ENCODE data around the gene RPLP2.

RPLP2 gene

DNA sequence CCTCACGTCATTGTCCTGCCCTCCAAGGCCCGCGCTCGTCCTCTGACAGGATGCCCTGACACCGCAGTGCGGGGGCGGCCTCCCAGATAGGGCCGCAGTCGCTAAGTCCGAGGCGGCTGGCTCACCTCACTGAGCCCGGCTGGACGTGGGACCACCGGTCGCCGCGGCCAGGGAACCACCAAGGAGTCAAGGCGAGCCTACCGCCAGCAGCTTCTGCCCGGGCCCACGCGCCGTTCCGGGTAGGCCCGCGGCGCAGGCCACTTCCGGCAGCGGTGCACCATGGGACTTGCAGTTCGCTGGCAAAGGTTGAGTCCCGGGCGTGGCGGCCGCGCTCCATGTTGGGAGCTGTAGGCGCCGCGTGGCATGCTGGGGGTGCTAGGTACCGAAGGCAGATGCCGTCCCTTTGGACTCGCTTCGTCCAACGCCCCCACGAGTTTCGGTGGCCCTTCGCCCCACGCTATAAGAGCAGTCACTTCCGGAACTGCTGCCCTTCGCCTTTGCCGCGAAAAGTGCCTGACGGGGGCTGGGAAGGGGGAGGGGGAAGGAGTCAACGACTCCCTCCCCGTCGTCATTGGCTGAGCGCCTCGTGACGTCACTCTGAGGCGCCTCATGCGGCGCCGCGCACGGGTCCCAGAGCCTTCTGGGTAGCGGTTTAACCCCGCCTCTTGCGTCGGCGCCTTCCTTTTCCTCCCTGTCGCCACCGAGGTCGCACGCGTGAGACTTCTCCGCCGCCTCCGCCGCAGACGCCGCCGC is at the start of gene RPLP2:
Gene RPLP2 (plus strand): TSS at position 681 of the 753 bp plus-strand sequence. CDS start 268 bp downstream, outside the sequence.
- peak; percentile 98 for DNase-seq

GRCh38 chr11:760236-760635 is 49.5 kb upstream of the RPLP2 start:
- DNase-seq, result no peak

DNA sequence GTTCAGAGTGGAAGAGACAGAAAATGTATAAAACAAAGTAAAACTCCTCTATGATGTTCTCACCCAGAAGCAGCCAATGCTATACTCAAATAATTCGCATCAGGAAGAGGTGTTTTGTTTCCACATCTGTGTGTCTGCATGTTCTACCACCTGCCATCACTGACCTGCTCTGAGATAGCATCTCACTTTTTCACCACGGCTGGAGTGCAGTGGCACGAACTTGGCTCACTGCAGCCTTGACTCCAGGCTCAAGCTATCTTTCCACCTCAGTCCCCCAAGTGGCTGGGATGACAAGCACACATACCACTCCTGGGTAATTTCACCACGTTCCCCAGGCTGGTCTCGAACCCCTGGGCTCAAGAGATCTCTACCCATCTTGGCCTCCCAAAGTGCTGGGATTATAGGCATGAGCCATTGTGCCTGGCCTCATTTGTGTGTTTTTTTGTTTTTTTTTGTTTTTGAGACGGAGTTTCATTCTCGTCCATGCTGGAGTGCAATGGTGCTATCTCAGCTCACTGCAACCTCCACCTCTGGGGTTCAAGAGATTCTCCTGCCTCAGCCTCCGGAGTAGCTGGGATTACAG is 48.1 kb upstream of the RPLP2 start:
- no peak for DNase-seq

- DNase-seq, result no peak
Measured at GRCh38 chr11:762421-763072, 47.2 kb upstream of the RPLP2 start.

- no peak for DNase-seq
Measured at GRCh38 chr11:763073-763463, 46.7 kb upstream of the RPLP2 start.

GRCh38 chr11:763549-764321 is 46.0 kb upstream of the RPLP2 start:
- DNase-seq, result no peak

- DNase-seq, result no peak
Measured at GRCh38 chr11:764322-765024, 45.3 kb upstream of the RPLP2 start.

DNA sequence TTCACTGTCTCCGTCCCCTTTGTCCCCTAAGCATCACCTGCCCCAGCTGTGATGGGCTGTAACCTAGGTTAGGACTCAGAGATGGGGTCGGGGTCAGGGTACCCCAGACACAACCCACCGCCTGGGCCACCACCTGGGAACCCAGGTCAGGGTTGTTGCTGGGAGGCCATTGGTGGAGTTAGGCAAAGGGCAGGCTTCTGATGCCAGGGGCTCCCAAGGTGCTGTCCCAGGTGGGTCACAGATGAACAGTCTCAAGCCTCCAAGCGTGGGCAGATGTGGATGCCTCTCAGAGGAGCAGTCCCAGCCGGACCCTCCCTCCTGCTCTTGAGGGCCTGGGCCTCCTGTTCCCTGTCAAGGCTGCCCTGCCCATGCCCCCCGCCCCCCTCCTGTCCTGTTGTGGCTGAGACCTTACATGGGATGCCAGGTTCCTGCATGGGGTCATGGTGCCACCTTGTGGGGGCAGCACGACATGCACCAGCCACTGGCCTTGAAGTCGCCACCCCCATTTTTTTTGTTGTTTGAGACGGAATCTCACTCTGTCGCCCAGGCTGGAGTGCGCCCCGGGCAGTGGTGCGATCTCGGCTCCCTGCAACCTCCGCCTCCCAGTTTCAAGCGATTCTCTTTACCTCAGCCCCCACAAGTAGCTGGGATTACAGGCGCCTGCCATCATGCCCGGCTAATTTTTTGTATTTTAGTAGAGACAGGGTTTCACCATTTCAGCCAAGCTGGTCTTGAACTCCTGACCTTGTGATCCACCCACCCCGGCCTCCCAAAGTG is 44.6 kb upstream of the RPLP2 start:
- DNase-seq, result peak; percentile 36

- DNase-seq, result no peak
Measured at GRCh38 chr11:765802-766091, 44.0 kb upstream of the RPLP2 start.

GRCh38 chr11:766106-766935 is 43.4 kb upstream of the RPLP2 start:
- no peak for DNase-seq

DNA sequence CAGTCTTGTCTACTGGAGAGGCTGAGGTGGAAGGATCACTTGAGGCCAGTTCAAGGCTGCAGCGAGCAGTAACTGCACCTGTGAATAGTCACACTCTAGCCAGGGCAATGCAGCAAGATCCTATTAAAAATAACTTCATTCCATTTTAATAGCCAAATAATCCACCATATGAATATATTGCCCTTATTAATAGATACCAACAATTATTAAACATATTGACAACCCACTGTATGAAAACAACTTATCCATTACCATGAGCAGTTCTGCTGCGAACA is 42.9 kb upstream of the RPLP2 start:
- DNase-seq, result no peak

- no peak for DNase-seq
Measured at GRCh38 chr11:767238-767637, 42.5 kb upstream of the RPLP2 start.

DNA sequence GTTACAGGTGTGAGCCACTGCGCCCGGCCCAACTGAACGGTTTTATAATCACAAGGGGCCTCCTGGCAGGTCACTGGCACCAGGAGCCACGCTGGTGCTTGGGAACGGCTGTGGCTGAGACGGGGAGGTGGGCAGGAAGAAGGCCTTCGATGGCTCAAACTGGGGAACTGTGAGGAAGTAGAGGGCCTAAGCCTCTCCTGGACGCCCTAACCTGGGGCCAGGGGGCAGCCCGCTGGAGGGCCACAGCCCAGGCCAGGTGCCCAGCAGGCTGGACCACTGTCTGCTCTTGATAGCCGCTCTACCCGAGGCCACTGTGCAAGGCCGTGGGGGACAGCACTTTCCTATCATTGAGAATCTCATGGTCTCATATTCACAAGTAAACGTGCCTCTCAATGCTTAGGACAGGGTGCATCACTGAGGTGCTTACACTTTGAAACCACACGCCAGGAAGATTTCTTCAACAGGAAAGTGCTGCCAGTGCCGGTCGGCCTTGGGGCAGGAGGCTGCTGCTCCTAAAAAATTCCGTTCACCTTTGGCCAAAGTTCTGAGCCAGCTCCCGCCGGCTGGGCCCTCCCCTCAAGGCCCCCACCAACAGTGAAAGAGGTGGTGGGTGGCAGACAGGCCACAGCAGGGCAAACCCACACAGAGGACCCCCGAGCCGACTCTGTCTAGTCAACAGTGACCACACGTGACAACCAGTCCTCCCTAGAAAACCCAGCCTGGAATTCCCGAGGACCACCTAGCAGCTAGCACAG is 39.7 kb upstream of the RPLP2 start:
- no peak for DNase-seq

DNA sequence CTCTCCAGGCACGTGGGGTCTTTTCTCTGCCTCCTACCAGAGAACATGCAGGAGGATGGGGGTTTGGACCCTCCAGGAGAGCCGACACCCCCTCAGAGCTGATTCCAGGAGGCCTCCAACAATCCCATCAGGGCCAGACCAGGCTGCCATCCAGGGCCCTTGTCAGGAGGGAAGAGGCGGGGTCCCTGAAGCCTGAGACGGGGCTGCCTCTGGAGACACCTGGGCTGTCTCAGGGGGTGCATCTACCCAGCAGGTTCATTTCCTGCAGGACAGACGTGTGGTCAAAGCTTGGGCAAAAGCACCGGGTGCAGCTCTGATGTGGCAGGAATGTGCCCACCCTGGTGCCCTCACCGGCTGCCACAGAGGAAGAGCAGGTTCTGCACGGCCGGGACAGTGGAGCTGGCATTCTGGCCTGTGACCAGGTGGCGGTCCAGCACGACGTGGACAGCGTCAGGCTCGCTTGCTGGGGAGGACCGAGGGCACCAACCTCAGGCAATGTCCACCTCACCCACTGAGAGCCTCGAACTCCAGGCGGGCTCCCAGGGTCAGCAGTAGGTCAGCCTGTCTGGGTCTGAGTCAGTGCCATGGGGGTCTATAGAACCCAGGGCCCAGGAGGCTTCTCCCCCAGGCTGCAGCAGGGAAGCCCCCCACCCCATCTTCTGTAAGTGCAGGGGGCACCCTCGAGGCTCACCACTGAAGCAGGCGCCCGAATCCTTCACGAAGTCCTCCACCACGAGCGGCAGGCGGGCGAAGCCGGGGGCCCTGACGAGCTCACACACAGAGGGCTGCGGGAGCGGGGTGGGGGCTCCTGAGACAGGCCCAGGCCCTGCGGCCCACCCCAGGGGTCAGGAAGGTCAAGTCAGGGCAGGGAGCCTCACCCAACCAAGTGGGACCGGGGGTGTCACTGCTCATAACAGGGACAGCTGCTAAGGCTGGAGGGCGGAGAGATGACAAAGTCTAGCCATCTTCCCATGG is 38.8 kb upstream of the RPLP2 start:
- no peak for DNase-seq

DNA sequence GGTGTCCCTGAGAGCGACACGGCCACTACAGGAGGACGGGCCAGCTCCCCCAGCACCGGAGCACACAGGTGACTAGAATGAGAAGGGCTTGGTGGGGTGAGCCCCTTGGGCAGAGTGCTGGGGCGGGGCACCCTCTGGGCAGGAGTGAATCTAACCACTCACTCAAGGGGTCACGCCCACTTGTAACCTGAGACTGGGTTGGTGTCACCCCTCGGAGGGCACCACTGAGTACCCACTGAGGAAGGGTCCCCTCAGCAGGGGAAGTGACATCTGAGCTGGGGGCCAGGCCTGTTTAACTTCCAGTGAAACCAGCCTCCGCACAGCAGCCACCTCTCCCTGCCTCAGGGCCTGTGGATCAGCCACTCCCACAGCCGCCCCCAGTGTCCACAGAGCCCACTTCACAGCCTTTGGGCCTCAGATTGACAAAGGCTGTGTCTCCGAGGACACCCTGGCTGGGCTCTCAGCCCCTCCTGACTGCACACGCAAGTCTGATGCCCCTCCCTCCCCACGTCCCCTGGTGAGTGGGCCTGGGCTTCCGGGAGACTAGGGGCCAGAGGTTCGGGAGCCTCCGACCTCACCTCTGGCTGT is 38.1 kb upstream of the RPLP2 start:
- DNase-seq, result no peak

DNA sequence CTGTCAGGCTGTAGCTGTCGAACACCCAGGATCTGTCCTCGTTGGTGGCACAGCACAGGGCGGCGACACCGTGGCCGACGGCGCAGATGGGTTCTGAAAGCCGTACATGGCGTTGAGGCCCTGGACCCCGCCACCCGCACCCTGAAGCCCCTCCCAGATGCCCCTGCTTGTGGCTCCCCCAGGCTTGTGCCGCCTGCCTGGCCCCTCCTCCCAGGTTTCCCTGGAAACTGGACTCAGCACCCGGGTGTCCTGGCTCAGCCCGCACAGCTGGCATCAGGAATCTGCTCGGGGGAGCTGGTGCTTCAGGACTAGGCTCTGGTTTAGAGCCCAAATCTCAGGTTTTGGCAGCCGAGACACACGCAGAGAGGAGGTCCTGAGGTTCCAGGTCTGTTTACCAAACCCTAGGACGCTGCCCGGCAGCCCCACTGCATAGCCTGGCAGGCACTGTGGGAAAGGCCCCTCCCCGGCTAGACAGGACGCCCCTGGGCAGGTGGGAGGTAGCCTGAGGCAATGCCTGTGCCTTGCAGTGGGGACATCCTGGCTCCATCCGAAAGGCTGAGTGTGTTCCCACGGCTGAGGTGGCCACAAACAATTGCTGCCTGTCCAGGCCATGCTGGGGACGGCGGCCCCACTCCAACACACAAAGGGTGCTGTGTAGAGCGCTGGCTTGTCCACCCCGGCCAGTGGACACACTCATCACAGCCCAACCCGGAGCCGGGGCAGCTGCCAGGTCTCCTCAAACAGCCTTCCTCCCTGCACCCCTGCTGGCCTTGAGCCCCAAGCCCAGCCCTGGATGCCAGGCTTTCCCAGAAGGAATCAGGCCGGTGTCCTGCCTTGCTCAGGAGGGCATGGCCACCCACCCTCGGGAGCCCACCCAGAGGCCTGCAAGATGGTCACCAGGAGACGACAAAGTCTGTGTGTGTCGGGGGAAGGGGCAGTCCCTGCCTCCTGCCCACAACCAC is 37.1 kb upstream of the RPLP2 start:
- no peak for DNase-seq

- no peak for DNase-seq
Measured at GRCh38 chr11:773425-773824, 36.3 kb upstream of the RPLP2 start.

GRCh38 chr11:773830-774229 is 35.9 kb upstream of the RPLP2 start:
- DNase-seq, result no peak

All from stimulated activated naive CD4-positive, alpha-beta T cell treated with Interleukin-2 at 50 U/mL for 16 hours (primary cell).